GM21367 (cell line): ENCODE data around the gene SH3BP2.

Experiments used
- ATAC-seq: cut with Tn5 transposase; IDR thresholded peaks from one replicate; pipeline ENCODE4 v1.9.1; 2021; ENCODE audit not compliant: unreplicated experiment

The SH3BP2 gene

GRCh38 chr4:2869659-2870058 lies 76.8 kb downstream of the SH3BP2 start:
- ATAC-seq = no peak

GRCh38 chr4:2870082-2870481 lies 77.2 kb downstream of the SH3BP2 start:
- no peak for ATAC-seq

GRCh38 chr4:2871466-2871865 lies 78.6 kb downstream of the SH3BP2 start:
- ATAC-seq = no peak

GRCh38 chr4:2871911-2872310 lies 79.0 kb downstream of the SH3BP2 start:
- ATAC-seq = no peak

- no peak for ATAC-seq
These were observed 80.4 kb downstream of the SH3BP2 start for GRCh38 chr4:2873329-2873728.

- ATAC-seq = no peak
These were observed 82.0 kb downstream of the SH3BP2 start for GRCh38 chr4:2874861-2875260.

GRCh38 chr4:2875556-2875955 lies 82.7 kb downstream of the SH3BP2 start:
- ATAC-seq = no peak

GRCh38 chr4:2878346-2878745 lies 85.5 kb downstream of the SH3BP2 start:
- ATAC-seq = no peak

- no peak for ATAC-seq
These were observed 86.1 kb downstream of the SH3BP2 start for GRCh38 chr4:2879026-2879425.

- no peak for ATAC-seq
These were observed 88.5 kb downstream of the SH3BP2 start for GRCh38 chr4:2881431-2881830.

- no peak for ATAC-seq
These were observed 89.5 kb downstream of the SH3BP2 start for GRCh38 chr4:2882341-2882740.

GRCh38 chr4:2886161-2886560 lies 93.3 kb downstream of the SH3BP2 start:
- no peak for ATAC-seq

- no peak for ATAC-seq
These were observed 93.7 kb downstream of the SH3BP2 start for GRCh38 chr4:2886622-2887021.

GRCh38 chr4:2887343-2887742 lies 94.5 kb downstream of the SH3BP2 start:
- no peak for ATAC-seq

- no peak for ATAC-seq
These were observed 96.0 kb downstream of the SH3BP2 start for GRCh38 chr4:2888886-2889285.
